ENCODE data around the gene CACNA1G. TPM values are rescaled to one million over a fixed set of nuclear protein-coding genes. Genes with fewer than 3 reads are reported as not detected.

CACNA1G gene
- total RNA-seq, result under 0.01 and 0.14 TPM in 2 replicates

GRCh38 chr17:50560185-50560824, at the start of gene CACNA1G:
Gene CACNA1G, plus strand, starts transcription at chr17:50560715. Its CDS starts 745 bp downstream, at chr17:50561460.

GRCh38 chr17:50532452-50533024, 28.0 kb upstream of the CACNA1G start, which contains the start of gene EPN3:
Gene EPN3, plus strand, starts transcription at chr17:50532735. Its CDS starts 3,822 bp downstream, at chr17:50536557.

DNA sequence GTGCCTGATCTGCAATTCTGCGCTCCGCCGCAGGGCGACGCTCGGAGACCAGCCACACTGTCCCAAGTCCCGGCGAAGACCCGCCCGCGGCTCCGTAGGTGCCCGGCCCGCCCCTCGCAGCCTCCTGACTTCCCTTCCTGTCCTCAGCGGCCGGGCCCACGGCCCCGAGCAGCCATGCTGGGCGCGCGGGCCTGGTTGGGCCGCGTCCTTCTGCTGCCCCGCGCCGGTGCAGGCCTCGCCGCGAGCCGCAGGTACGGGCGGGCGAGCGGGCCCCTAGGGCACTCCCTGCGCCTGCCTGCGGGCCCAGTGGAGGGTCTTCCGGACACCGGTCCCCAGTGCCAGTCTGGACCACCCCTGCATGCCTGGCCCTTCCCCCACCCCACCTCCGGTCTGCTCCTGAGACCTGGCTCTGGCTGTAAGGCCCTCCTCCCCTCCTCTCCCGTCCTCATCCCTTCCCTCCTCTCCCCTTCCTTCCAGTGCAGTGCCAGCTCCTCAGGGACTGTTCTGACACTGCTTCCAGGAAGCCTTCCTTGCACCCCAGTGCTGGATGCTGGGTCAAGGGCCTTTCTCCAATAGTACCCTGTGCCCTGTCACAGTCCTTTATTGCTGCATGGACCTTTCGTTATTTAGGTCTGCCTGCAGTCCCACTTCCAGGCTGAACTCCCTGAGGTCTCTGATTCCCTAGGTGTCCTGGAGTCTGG, 13.3 kb upstream of the CACNA1G start, which contains the start of gene SPATA20:
Gene SPATA20 (plus strand): TSS at position 140 of the 701 bp plus-strand sequence. CDS start 35 bp downstream, at position 175.

DNA sequence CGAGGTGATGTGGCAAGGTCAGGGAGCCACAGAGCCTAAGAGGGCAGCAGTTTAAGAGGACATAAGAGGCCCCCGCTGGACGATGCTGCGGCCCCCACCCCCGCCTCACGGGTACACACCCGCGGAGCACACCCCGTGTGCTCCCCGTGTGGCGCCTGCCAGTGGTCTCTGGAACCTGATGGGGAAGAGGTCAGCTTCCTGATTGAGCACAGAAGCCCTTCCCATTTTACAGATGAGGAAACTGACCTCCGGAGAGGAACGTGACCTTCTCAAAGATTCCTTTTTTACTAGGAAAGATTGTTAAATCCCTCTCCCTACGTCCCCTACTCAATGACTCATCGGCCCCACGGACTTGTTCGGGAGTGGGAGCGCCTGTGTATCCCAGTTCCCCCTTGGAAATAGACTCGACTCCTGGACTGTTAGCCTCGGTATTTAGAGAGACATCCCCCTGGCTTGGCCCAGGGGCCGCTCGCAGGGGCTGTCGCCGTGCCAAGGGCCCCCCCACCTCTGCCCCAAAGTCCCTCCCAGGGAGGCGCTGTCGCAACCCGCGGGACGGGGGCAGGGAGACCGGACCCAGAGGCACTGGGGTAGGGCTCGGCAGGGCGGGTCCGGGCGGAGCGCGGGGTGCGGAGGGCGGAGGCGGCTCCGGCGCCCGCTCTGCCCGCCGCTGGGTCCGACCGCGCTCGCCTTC, 73.9 kb downstream of the CACNA1G start, which contains the start of gene ABCC3:
Gene ABCC3 (plus strand): TSS at position 658 of the 691 bp plus-strand sequence. CDS start 56 bp downstream, outside the sequence.

Other genes starting within 250 kb of the CACNA1G start
- gene XYLT2, start 214.6 kb upstream of the CACNA1G start, total RNA-seq, result 54.9 and 112 TPM in 2 replicates
- 63.6 and 65.9 TPM in 2 replicates for gene MRPL27, start 187.5 kb upstream of the CACNA1G start, total RNA-seq
- 0.66 and 12.0 TPM in 2 replicates for gene EME1, start 187.5 kb upstream of the CACNA1G start, total RNA-seq
- 304 and 332 TPM in 2 replicates for gene LRRC59, start 163.2 kb upstream of the CACNA1G start, total RNA-seq
- gene ACSF2, start 134.5 kb upstream of the CACNA1G start, total RNA-seq, result 11.0 and 40.3 TPM in 2 replicates
- not detected in 2 replicates for gene CHAD, start 91.8 kb upstream of the CACNA1G start, total RNA-seq
- gene RSAD1, start 81.9 kb upstream of the CACNA1G start, total RNA-seq, result 19.0 and 29.2 TPM in 2 replicates
- gene MYCBPAP, start 52.3 kb upstream of the CACNA1G start, total RNA-seq, result 0.14 and 0.44 TPM in 2 replicates
- not detected in 2 replicates for gene EPN3, start 28.0 kb upstream of the CACNA1G start, total RNA-seq
- gene SPATA20, start 13.5 kb upstream of the CACNA1G start, total RNA-seq, result 87.2 and 99.6 TPM in 2 replicates
- 31.1 and 85.8 TPM in 2 replicates for gene ABCC3, start 74.2 kb downstream of the CACNA1G start, total RNA-seq
- gene ANKRD40, start 147.2 kb downstream of the CACNA1G start, total RNA-seq, result 35.2 and 63.3 TPM in 2 replicates
- gene LUC7L3, start 158.9 kb downstream of the CACNA1G start, total RNA-seq, result 14.2 and 16.6 TPM in 2 replicates
- not detected in 2 replicates for gene ANKRD40CL, start 206.8 kb downstream of the CACNA1G start, total RNA-seq